GM18526 (cell line): ENCODE data around the gene PCGF2.

Source experiments
- POLR2A ChIP-seq: IDR thresholded peaks from 3 replicates; pipeline ENCODE4 v1.6.1; 2011; ENCODE audit not compliant: insufficient read length; ENCODE audit errors: extremely low read depth

The PCGF2 gene

DNA sequence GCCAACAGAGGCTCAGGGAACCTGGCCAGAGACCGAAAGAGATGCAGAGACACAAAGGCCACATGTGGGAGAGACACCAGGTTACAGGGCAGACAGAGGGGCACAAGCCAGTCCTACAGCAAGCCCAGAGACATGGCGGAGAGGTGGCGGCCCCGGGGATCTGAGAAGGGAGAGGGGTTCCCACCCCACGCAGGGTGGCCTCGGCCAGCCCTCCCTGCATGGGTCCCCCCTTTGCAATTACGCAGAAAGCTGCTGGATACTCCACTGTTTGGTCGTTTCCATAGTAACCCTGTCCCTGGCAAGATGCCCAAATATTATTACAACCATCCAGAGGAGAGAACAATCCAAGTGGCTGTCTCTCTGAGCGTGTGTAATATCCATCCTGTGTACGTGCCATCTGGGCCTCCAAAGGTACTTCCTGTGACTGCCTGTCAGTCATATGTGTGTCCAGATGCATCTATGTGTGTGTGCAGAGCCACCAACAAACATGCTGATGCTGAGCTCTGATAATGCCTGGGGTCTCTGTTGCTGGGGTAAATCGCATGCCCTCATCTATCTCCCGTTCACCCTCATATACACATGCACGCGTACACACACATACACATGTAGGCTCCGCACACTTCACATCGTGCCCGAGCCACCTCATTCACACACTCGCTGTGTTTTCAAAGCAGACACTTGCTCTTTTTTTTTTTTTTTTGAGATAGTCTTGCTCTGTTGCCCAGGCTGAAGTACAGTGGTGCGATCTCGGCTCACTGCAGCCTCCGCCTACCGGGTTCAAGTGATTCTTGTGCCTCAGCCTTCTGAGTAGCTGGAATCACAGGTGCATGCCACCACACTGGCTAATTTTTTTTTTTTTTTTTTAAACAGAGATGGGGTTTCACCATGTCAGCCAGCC is 5.5 kb downstream of the PCGF2 start:
- TF ChIP-seq POLR2A = no peak

- no peak for TF ChIP-seq POLR2A
Measured at GRCh38 chr17:38741921-38742410, 6.2 kb downstream of the PCGF2 start.

DNA sequence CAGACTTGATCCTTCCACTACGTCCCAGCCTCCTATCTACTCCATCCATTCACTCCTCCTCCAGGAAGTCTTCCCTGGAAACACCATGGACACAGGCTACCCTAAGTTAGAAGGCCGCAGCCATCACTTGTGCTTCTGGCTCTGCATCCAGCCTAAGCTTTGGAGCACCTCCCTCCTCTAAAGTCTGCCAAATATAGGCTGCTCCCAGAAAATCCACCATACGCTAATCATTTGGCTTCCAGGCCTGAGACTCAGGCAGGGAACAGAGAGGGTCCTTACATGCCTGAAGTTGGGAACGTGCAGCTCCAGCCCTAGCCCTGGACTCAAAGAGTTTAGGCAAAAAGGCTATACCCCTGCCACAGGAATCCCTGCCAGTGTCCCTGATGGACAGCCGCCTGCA is 6.7 kb downstream of the PCGF2 start:
- TF ChIP-seq POLR2A = no peak

- no peak for TF ChIP-seq POLR2A
Measured at GRCh38 chr17:38740806-38741205, 7.3 kb downstream of the PCGF2 start.

DNA sequence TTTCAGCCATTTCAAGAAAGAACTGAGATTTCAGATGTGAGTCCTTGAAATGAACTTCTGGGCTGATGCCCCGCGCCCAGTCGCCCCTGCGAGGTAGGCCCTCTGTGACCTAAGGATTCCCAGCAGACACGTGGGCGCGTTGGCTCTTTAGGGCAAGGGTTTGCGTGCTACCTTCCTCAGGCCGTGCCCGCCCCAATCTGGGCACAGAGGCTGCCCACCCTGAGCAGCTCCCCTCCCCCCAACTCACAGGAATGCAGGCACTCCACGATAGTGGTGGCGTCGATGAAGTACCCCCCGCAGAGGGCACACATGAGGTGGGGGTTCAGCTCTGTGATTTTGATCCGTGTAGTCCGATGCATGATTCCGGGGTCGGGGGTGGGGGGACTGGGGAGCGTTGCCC is 8.1 kb downstream of the PCGF2 start:
- no peak for TF ChIP-seq POLR2A

- no peak for TF ChIP-seq POLR2A
Measured at GRCh38 chr17:38739305-38739704, 8.8 kb downstream of the PCGF2 start.

DNA sequence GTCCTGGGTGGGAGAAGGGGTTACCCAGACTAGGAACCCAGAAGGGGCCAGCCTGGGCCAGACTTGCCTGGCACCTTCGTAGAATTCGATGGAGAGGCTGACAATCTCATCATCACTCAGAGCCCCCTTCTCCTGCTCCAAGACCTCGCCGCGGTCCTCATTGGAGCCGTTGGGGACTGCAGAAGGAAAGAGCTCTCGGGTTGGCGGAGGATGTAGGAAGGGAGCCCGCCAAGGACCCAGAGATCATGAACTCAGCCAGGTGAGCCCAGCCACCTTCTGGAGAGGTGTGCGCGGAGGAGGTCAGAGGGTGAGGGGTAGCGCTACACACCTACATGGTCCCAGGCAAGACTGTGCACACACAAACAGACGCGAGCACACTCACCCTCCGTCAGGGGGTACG is 9.4 kb downstream of the PCGF2 start:
- no peak for TF ChIP-seq POLR2A

DNA sequence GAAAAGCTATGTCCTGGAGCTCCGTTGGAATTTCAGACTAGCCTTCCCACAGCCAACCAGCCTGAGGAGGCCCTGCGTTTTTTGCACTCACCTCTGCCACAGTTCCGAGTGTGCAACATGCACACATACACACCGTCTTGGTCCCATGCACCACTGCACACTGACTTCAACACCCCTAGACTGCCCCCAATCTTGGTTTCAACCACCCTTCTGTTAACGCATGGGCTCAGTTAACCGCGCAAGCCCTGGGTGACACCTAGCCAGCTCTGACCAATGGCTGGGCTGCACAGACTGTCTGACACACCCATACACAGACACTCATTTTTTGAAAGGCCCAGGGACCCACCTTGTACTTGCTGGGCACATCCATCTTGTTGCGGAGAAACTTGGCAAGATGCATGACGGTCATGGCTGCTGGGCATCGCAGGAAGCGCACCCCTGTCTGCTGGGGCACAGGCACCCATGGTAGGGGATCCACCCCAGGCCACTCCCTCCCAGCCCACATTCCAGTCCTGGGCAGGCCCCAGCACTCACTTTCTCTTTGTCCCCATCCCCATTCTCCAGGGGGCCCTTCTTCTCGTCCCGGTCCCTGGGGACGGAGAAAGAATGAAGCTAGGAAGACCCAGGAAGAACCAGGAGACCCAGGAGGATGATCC is 10.0 kb downstream of the PCGF2 start:
- TF ChIP-seq POLR2A = no peak

- TF ChIP-seq POLR2A = no peak
Measured at GRCh38 chr17:38735161-38735997, 12.8 kb downstream of the PCGF2 start.

DNA sequence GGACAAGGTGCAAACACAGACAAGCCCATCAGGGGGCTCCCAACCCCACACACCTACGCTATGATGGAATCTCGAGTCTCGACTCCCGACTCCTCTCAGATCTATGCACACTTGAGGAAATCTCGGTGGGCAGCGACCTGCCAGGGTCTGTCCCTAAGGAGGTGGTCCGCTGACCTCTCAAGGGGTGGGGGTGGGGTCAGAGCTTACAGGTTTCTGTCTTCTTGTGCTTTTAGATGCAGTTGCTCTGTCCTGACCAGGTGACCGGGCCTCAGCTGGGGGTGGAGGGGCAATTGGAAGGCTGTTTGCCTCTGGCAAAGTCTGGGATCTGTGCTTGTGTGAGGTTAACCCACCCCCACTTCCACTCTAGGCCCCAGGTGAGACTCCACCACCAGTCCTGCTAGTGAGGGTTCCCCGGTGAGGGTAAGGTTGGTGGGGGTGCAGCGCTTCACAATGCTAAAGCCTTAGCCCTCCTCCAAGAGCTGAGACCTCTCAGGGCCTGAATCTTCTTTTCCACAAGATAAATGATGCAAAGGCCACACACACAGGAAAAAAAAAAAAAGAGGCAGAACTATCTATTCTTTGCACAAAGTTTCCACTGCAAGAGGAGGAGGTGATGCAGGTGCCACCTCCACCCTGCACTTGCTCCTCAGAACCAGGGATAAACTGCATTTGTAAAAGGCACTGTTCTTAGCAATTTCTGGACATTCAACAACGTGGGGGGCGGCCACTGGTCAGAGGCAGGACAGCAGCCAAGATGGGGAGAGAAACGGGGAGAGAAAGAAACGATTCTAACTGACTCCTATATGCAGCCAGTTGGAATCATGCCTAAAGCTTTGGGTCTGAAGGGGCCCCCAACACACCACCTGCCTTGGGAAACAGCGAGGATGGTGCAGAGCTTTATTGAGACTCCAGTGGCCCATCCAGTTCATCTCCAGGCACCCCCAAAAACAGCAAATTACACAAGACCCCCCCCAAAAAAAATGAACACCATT is 13.9 kb downstream of the PCGF2 start:
- no peak for TF ChIP-seq POLR2A

GRCh38 chr17:38733282-38733981 is 14.7 kb downstream of the PCGF2 start:
- no peak for TF ChIP-seq POLR2A

- TF ChIP-seq POLR2A = no peak
Measured at GRCh38 chr17:38732376-38733281, 15.5 kb downstream of the PCGF2 start.
